UCSD-AML1 (cell line): Measurements from ENCODE around the gene DNAH14.
"Not testable (repeated sequence)": the region's sequence is repeated elsewhere in the genome, so short reads cannot be mapped to it uniquely, and the experiment has no call there.

Source experiments
- DNase-seq: peaks from one replicate; lab custom pipeline; 2025; ENCODE audit not compliant: unreplicated experiment; lab: John Stamatoyannopoulos, UW

The DNAH14 gene

GRCh38 chr1:225380691-225381090 is 451.2 kb downstream of the DNAH14 start:
- DNase-seq, result no peak

GRCh38 chr1:225386860-225387259 is 457.4 kb downstream of the DNAH14 start:
- not testable (repeated sequence) for DNase-seq

GRCh38 chr1:225388372-225388771 is 458.9 kb downstream of the DNAH14 start:
- no peak for DNase-seq

GRCh38 chr1:225389843-225390242 is 460.4 kb downstream of the DNAH14 start:
- no peak for DNase-seq

- DNase-seq, result no peak
Measured at GRCh38 chr1:225396357-225396756, 466.9 kb downstream of the DNAH14 start.

- no peak for DNase-seq
Measured at GRCh38 chr1:225400968-225401367, 471.5 kb downstream of the DNAH14 start.

GRCh38 chr1:225406976-225407725 is 477.7 kb downstream of the DNAH14 start:
- DNase-seq, result no peak

- DNase-seq, result no peak
Measured at GRCh38 chr1:225407755-225408154, 478.3 kb downstream of the DNAH14 start.

GRCh38 chr1:225408249-225408648 is 478.8 kb downstream of the DNAH14 start:
- DNase-seq, result no peak

GRCh38 chr1:225409051-225409450 is 479.6 kb downstream of the DNAH14 start:
- no peak for DNase-seq

GRCh38 chr1:225410036-225410435 is 480.6 kb downstream of the DNAH14 start:
- no peak for DNase-seq

GRCh38 chr1:225412321-225412720 is 482.8 kb downstream of the DNAH14 start:
- no peak for DNase-seq

GRCh38 chr1:225412803-225413351 is 483.4 kb downstream of the DNAH14 start:
- DNase-seq, result no peak

GRCh38 chr1:225413708-225414375 is 484.4 kb downstream of the DNAH14 start:
- no peak for DNase-seq

GRCh38 chr1:225415307-225415706 is 485.8 kb downstream of the DNAH14 start:
- no peak for DNase-seq

- DNase-seq, result no peak
Measured at GRCh38 chr1:225415967-225416745, 486.7 kb downstream of the DNAH14 start.

GRCh38 chr1:225418059-225418458 is 488.6 kb downstream of the DNAH14 start:
- DNase-seq, result no peak

GRCh38 chr1:225418598-225418997 is 489.1 kb downstream of the DNAH14 start:
- no peak for DNase-seq

GRCh38 chr1:225422031-225422605 is 492.6 kb downstream of the DNAH14 start:
- DNase-seq, result no peak

GRCh38 chr1:225422795-225423517 is 493.5 kb downstream of the DNAH14 start:
- no peak for DNase-seq

GRCh38 chr1:225423518-225423855 is 494.0 kb downstream of the DNAH14 start:
- no peak for DNase-seq
